C4-2B (cell line): ENCODE results near the gene MTRF1.

Experiments used
- ZFX ChIP-seq: fragments of 450-650 bp; IDR thresholded peaks from 2 replicates; pipeline ENCODE4 v1.6.1; 2017
- TF ChIP-seq, protein P1 (sequence below): fragments of 450-650 bp; conservative IDR thresholded peaks from 2 replicates; pipeline ENCODE4 v1.5.1; 2017; ENCODE audit warnings: mild to moderate bottlenecking

DNA sequence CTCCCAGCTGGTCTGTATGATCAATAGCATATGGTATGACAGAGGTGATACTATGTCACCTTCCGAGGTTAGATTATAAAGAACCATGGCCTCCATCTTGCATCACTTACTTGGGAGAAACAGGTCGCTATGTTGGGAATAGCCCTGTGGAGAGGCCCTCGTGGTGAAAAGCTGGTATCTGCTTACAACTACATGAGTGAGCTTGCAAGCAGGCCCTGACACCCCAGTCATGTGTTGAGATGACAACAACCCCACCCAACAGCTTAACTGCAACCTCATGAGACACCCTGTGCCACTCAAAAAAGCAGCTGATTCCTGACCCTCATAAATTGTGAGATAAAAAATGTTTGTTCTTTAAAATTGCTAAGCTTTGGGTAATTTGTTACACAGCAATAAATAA is 18.8 kb downstream of the MTRF1 start:
- TF ChIP-seq, protein P1, sequence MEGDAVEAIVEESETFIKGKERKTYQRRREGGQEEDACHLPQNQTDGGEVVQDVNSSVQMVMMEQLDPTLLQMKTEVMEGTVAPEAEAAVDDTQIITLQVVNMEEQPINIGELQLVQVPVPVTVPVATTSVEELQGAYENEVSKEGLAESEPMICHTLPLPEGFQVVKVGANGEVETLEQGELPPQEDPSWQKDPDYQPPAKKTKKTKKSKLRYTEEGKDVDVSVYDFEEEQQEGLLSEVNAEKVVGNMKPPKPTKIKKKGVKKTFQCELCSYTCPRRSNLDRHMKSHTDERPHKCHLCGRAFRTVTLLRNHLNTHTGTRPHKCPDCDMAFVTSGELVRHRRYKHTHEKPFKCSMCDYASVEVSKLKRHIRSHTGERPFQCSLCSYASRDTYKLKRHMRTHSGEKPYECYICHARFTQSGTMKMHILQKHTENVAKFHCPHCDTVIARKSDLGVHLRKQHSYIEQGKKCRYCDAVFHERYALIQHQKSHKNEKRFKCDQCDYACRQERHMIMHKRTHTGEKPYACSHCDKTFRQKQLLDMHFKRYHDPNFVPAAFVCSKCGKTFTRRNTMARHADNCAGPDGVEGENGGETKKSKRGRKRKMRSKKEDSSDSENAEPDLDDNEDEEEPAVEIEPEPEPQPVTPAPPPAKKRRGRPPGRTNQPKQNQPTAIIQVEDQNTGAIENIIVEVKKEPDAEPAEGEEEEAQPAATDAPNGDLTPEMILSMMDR, result no peak
- no peak for TF ChIP-seq ZFX
